Measurements from ENCODE around the gene RHOH. TPM values are rescaled to one million over a fixed set of nuclear protein-coding genes. Genes with fewer than 3 reads are reported as not detected.

Gene RHOH
- polyA plus RNA-seq, 2 of the 4 experiments (the other 2 are of a cell fraction), result 0.08 to 0.26 TPM

- TF ChIP-seq MAFK (IDR thresholded peaks at IDR 0.05; ENCODE audit: partially characterized antibody), result no peak
- no peak for TF ChIP-seq ESRRA (IDR thresholded peaks at IDR 0.05; ENCODE audit: borderline replicate concordance, low read length)
- no peak for TF ChIP-seq RAD21 (conservative IDR thresholded peaks at IDR 0.05 in 1 of 2, IDR thresholded peaks at IDR 0.05 in 1 of 2)
- 96% methylated on average over 7 of the region's 7 CpGs for WGBS (ENCODE audit: missing lambda C conversion rate)
- no peak for FAIRE-seq
- no peak for DNase-seq (ENCODE audit: low read depth in 1 of 2, low spot score in 1 of 2)
- peaks cover 51% of the 10 kb centered on the region for H3K4me1 ChIP-seq
- ChIA-PET POLR2A (no interaction called here), CTCF (no interaction called here)
- H3K27ac ChIP-seq, result peak overlapping the region; percentile 73 to 82; a peak in 5 of 6 replicates
- H3K9me3 ChIP-seq, result no peaks in the 10 kb centered on the region
- no peak overlapping the region for H3K4me3 ChIP-seq
- no peak overlapping the region for H3K4me2 ChIP-seq
- no peak for ATAC-seq
Observed at GRCh38 chr4:40193578-40193977, 3.3 kb upstream of the RHOH start.

- DNase-seq (ENCODE audit: low read depth in 1 of 2, low spot score in 1 of 2), result no peak
- WGBS (ENCODE audit: missing lambda C conversion rate), result 74% methylated on average over 14 of the region's 14 CpGs
- H3K9me3 ChIP-seq, result no peaks in the 10 kb centered on the region
- peaks cover 42% of the 10 kb centered on the region for H3K4me1 ChIP-seq
- peak overlapping the region; percentile 42 to 60; a peak in 4 of 6 replicates for H3K27ac ChIP-seq
- FAIRE-seq, result no peak
- TF ChIP-seq POLR2A (IDR thresholded peaks at IDR 0.05; ENCODE audit: low read length) (no peak), CEBPB (IDR thresholded peaks at IDR 0.05) (no peak), ZC3H11A (IDR thresholded peaks at IDR 0.05) (no peak), HOXB13 (CRISPR knock-in tag; IDR thresholded peaks at IDR 0.05; ENCODE audit: low read depth) (no peak), E2F6 (IDR thresholded peaks at IDR 0.05; ENCODE audit: borderline replicate concordance, low read depth) (no peak), JUN (IDR thresholded peaks at IDR 0.05) (no peak), EHF (CRISPR knock-in tag; IDR thresholded peaks at IDR 0.05) (no peak), NR3C1 (IDR thresholded peaks at IDR 0.05) (no peak), ZSCAN20 (CRISPR knock-in tag; IDR thresholded peaks at IDR 0.05) (no peak), CHD2 (IDR thresholded peaks at IDR 0.05; ENCODE audit: low read length, partially characterized antibody) (no peak), SMC3 (IDR thresholded peaks at IDR 0.05) (no peak), JUNB (IDR thresholded peaks at IDR 0.05) (no peak), HOXB5 (CRISPR knock-in tag; IDR thresholded peaks at IDR 0.05) (no peak), MAX (IDR thresholded peaks at IDR 0.05) (no peak), HDAC2 (IDR thresholded peaks at IDR 0.05) (no peak), BCL3 (IDR thresholded peaks at IDR 0.05) (no peak), ATOH8 (CRISPR knock-in tag; IDR thresholded peaks at IDR 0.05; ENCODE audit: low read depth) (no peak), NPAS2 (CRISPR knock-in tag; IDR thresholded peaks at IDR 0.05; ENCODE audit: borderline replicate concordance) (no peak), ELK1 (IDR thresholded peaks at IDR 0.05; ENCODE audit: low read depth, low read length) (no peak), NFE2L2 (conservative IDR thresholded peaks at IDR 0.05; ENCODE audit: low read length) (no peak)
- no peak for ATAC-seq
- CTCF ChIA-PET, result interaction anchor here (1.2 kb wide), 1 partner anchor 138 kb away, joined by 4 read pairs; the partner anchor contains the start of gene N4BP2
- POLR2A ChIA-PET, result no interaction called here
- H3K4me2 ChIP-seq, result no peak overlapping the region
- H3K4me3 ChIP-seq, result no peak overlapping the region
Observed at GRCh38 chr4:40194602-40195161, 2.1 kb upstream of the RHOH start.

Data from A549 (cell line).